ENCODE measurements around the gene HFM1. TPM values are rescaled to one million over a fixed set of nuclear protein-coding genes. Genes with fewer than 3 reads are reported as not detected.

Gene HFM1
- total and polyA plus RNA-seq, 2 donors (not counting 3 experiments of a cell fraction or from before 2014, with no cell fraction given), result 0.11 TPM; not detected in 1

DNA sequence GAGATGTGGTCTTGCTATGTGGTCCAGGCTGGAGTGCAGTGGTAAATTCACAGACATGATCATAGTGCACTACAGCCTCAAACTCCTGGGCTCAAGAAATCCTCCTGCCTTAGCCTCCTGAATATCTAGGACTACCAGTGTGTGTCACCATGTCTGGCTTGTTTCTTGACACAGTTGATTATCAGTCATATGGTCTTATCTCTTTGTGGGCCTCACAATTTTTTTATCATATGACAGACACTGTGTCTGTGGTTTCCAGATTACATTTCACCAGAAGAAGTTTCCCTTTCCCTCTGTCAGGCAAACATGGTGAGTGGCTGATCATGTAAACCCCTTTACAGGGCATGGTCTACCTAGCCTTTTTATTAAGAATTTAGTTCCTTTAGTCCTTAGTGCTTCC, 96.1 kb downstream of the HFM1 start:
- no peak overlapping the region for H3K27ac ChIP-seq (ENCODE audit: insufficient read depth, low read depth, low read length)
- H3K4me3 ChIP-seq (replicated peaks in 1 of 3; ENCODE audit: insufficient read depth in 1 of 3, low read depth in 1 of 3, low read length in 3 of 3), result no peak overlapping the region
- no peak overlapping the region for H2AFZ ChIP-seq (ENCODE audit: low read depth, low read length)
- ChIA-PET POLR2A (no interaction called here), CTCF (no interaction called here)
- no peaks in the 10 kb centered on the region for H4K20me1 ChIP-seq (replicated peaks; ENCODE audit: control insufficient read depth, extremely low read depth, insufficient read depth, low read length)
- no TSS peak for BruUV-seq (replicated peaks)
- H3K9me1 ChIP-seq (replicated peaks; ENCODE audit: control insufficient read depth, extremely low read depth, insufficient read depth, low read length), result no peaks in the 10 kb centered on the region
- no peak for DNase-seq (ENCODE audit: low read depth, low spot score)
- H3K9me3 ChIP-seq (replicated peaks; ENCODE audit: control insufficient read depth, insufficient read depth, low read length), result no peaks in the 10 kb centered on the region
- intact Hi-C loops (cut with micrococcal nuclease), result no loop called here
- no peak overlapping the region for H3K4me2 ChIP-seq (ENCODE audit: insufficient read depth, low read length)
- no peaks in the 10 kb centered on the region for H3K4me1 ChIP-seq (ENCODE audit: control insufficient read depth, extremely low read depth, insufficient read depth, low read length)
- H3K36me3 ChIP-seq (ENCODE audit: control insufficient read depth in 2 of 2, extremely low read depth in 1 of 2, insufficient read depth in 2 of 2, low read length in 2 of 2), result no peaks in the 10 kb centered on the region
- no peak for FAIRE-seq
- H3K9ac ChIP-seq (replicated peaks; ENCODE audit: extremely low read depth, insufficient read depth, low read length), result no peak overlapping the region
- dilution Hi-C loops (cut with MboI; ENCODE audit: extremely low pct_ligation_motif_present, low sequenced_read_pairs), result no loop called here
- H3K27me3 ChIP-seq (ENCODE audit: control insufficient read depth in 2 of 2, insufficient read depth in 2 of 2, low read length in 2 of 2), result no peaks in the 10 kb centered on the region
- TF ChIP-seq EZH2 (IDR thresholded peaks at IDR 0.05; ENCODE audit: borderline replicate concordance, low read depth, low read length, severe bottlenecking) (no peak), GATA2 (IDR thresholded peaks at IDR 0.05; ENCODE audit: insufficient read depth, insufficient read length, low read depth, low read length) (no peak), POLR2A (IDR thresholded peaks at IDR 0.05; ENCODE audit: low read depth, low read length) (no peak), FOS (IDR thresholded peaks at IDR 0.05; ENCODE audit: borderline replicate concordance, insufficient read depth, low read length) (no peak)
- no peaks in the 10 kb centered on the region for H3K79me2 ChIP-seq (ENCODE audit: control insufficient read depth, insufficient read depth, low read length)

DNA sequence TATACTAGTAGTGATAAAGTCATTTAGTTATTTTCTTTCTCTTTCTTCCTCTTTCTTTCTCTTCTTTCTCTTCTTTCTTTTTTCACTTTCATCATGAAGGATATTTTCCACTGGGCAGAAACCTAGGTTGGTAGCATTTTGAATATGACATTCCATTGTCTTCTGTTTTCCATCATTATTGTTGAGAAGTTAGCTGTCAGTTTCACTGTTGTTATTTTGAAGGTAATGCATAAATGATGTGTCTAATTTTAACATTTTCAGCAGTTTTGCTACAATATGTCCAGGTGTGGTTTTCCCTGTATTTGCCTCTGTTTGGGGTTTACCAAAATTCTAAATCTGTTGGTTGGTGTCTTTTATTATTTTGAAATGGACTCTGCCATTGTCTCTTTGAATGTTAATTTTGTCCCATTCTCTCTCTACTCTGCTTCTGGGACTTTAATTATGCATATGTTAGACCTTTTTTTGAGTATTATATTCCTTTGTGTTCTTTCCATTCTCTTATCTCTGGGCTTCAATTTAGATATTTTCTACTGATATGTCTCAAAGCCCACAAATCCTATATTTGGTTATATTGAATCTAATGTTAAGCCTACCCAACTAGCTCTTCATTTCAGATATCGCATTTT, 96.7 kb downstream of the HFM1 start:
- no peak for FAIRE-seq
- CTCF ChIA-PET, result no interaction called here
- Histone ChIP-seq H3K27ac (ENCODE audit: insufficient read depth, low read depth, low read length) (no peak overlapping the region), H3K9ac (replicated peaks; ENCODE audit: extremely low read depth, insufficient read depth, low read length) (no peak overlapping the region), H3K9me3 (replicated peaks; ENCODE audit: control insufficient read depth, insufficient read depth, low read length) (no peaks in the 10 kb centered on the region), H3K4me2 (ENCODE audit: insufficient read depth, low read length) (no peak overlapping the region), H3K27me3 (ENCODE audit: control insufficient read depth in 2 of 2, insufficient read depth in 2 of 2, low read length in 2 of 2) (no peaks in the 10 kb centered on the region), H3K4me3 (replicated peaks in 1 of 3; ENCODE audit: insufficient read depth in 1 of 3, low read depth in 1 of 3, low read length in 3 of 3) (no peak overlapping the region), H4K20me1 (replicated peaks; ENCODE audit: control insufficient read depth, extremely low read depth, insufficient read depth, low read length) (no peaks in the 10 kb centered on the region), H3K4me1 (ENCODE audit: control insufficient read depth, extremely low read depth, insufficient read depth, low read length) (no peaks in the 10 kb centered on the region), H3K79me2 (ENCODE audit: control insufficient read depth, insufficient read depth, low read length) (no peaks in the 10 kb centered on the region), H2AFZ (ENCODE audit: low read depth, low read length) (no peak overlapping the region), H3K9me1 (replicated peaks; ENCODE audit: control insufficient read depth, extremely low read depth, insufficient read depth, low read length) (no peaks in the 10 kb centered on the region), H3K36me3 (ENCODE audit: control insufficient read depth in 2 of 2, extremely low read depth in 1 of 2, insufficient read depth in 2 of 2, low read length in 2 of 2) (no peaks in the 10 kb centered on the region)
- DNase-seq (ENCODE audit: low read depth, low spot score), result no peak
- dilution Hi-C loops (cut with MboI; ENCODE audit: extremely low pct_ligation_motif_present, low sequenced_read_pairs) (no loop called here), intact Hi-C loops (cut with micrococcal nuclease) (no loop called here)
- no TSS peak for BruUV-seq (replicated peaks)
- no peak for TF ChIP-seq GATA2 (IDR thresholded peaks at IDR 0.05; ENCODE audit: insufficient read depth, insufficient read length, low read depth, low read length)
- TF ChIP-seq POLR2AphosphoS5 (IDR thresholded peaks at IDR 0.05; ENCODE audit: insufficient read depth, low read depth, low read length), result no peak
- no peak for TF ChIP-seq FOS (IDR thresholded peaks at IDR 0.05; ENCODE audit: borderline replicate concordance, insufficient read depth, low read length)
- TF ChIP-seq JUN (IDR thresholded peaks at IDR 0.05; ENCODE audit: borderline replicate concordance, insufficient read depth, insufficient read length, low read depth), result no peak
- TF ChIP-seq POLR2A (IDR thresholded peaks at IDR 0.05; ENCODE audit: low read depth, low read length), result no peak
- TF ChIP-seq EZH2 (IDR thresholded peaks at IDR 0.05; ENCODE audit: borderline replicate concordance, low read depth, low read length, severe bottlenecking), result no peak
- TF ChIP-seq, protein P1, sequence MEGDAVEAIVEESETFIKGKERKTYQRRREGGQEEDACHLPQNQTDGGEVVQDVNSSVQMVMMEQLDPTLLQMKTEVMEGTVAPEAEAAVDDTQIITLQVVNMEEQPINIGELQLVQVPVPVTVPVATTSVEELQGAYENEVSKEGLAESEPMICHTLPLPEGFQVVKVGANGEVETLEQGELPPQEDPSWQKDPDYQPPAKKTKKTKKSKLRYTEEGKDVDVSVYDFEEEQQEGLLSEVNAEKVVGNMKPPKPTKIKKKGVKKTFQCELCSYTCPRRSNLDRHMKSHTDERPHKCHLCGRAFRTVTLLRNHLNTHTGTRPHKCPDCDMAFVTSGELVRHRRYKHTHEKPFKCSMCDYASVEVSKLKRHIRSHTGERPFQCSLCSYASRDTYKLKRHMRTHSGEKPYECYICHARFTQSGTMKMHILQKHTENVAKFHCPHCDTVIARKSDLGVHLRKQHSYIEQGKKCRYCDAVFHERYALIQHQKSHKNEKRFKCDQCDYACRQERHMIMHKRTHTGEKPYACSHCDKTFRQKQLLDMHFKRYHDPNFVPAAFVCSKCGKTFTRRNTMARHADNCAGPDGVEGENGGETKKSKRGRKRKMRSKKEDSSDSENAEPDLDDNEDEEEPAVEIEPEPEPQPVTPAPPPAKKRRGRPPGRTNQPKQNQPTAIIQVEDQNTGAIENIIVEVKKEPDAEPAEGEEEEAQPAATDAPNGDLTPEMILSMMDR (IDR thresholded peaks at IDR 0.05; ENCODE audit: extremely low read depth in 1 of 2, insufficient read depth in 1 of 2, low read depth in 1 of 2, low read length in 2 of 2), result no peak
- TF ChIP-seq MYC (IDR thresholded peaks at IDR 0.05; ENCODE audit: low read depth, low read length), result no peak
- TF ChIP-seq MAX (IDR thresholded peaks at IDR 0.05; ENCODE audit: insufficient read depth, insufficient read length), result no peak
- POLR2A ChIA-PET, result no interaction called here
